Esophagus squamous epithelium (tissue), 5 donors: Measurements from ENCODE around the gene HSD17B12. TPM values are rescaled to one million over a fixed set of nuclear protein-coding genes. Genes with fewer than 3 reads are reported as not detected.

Source experiments
- DNase-seq: peaks from one replicate; lab custom pipeline; 2025; lab: John Stamatoyannopoulos, UW
- H3K27ac ChIP-seq, 4 donors: fragments of 200-600 bp; sonication (generic); one replicate each; pipeline ENCODE4 v1.5.1; 2016 to 2019; ENCODE audit warnings: mild to moderate bottlenecking in 1 of 4
- H3K27me3 ChIP-seq, 4 donors: fragments of 200-600 bp; sonication (generic); 1 replicate in 3 of 4; 2 replicates in 1 of 4; pipeline versions ENCODE4 v1.5.1 to v1.6.0; 2017 to 2021; ENCODE audit warnings: antibody characterized with exemption in 1 of 4
- H3K36me3 ChIP-seq, 3 donors: fragments of 200-600 bp; sonication (generic); one replicate each; pipeline ENCODE4 v1.5.1; 2016 to 2019
- H3K4me1 ChIP-seq, 3 donors: fragments of 200-600 bp; sonication (generic); one replicate each; pipeline ENCODE4 v1.5.1; 2017 to 2019
- H3K4me3 ChIP-seq, 4 donors: fragments of 200-600 bp; sonication (generic); 1 replicate in 3 of 4; 2 replicates in 1 of 4; pipeline ENCODE4 v1.5.1; 2016 to 2019; ENCODE audit warnings: mild to moderate bottlenecking in 2 of 4, moderate library complexity in 1 of 4
- H3K9me3 ChIP-seq, 3 donors: fragments of 200-600 bp; sonication (generic); one replicate each; pipeline ENCODE4 v1.5.1; 2016 to 2019
- POLR2A ChIP-seq, 4 donors: fragments of 450-650 bp; IDR thresholded peaks; one replicate each; pipeline ENCODE4 v1.6.1; 2017; ENCODE audit warnings: antibody characterized with exemption in 4 of 4, mild to moderate bottlenecking in 4 of 4, moderate library complexity in 3 of 4
- WGBS, 2 donors: methylation state at CpG; one replicate each; pipeline ENCODE4 v1.1.5; 2018; 5-methylcytosine and 5-hydroxymethylcytosine counted together
- intact Hi-C: fragments of 100-400 bp; cut with DNase I; formaldehyde crosslinking; loops from one replicate; pipeline ENCODE4 v1.15.0; 2022
- total RNA-seq, 4 donors: library from RNA; depleted of rRNA; stranded (reverse); fragments of >200 nt; gene quantifications; one replicate each; pipeline ENCODE4 v1.1.0, GENCODE V29; 2016
- TF ChIP-seq, protein P1 (sequence below), 6 experiments: fragments of 450-650 bp in 4 of 6; fragments of 200-600 bp in 2 of 6; sonication (generic) in 2 of 6; IDR thresholded peaks; one replicate each; pipeline ENCODE4 v1.5.1; 2016 to 2019; ENCODE audit warnings: antibody characterized with exemption in 6 of 6, mild to moderate bottlenecking in 4 of 6, moderate library complexity in 4 of 6
- donor health status: DM: yes; HTN: yes; CAD: no.

The HSD17B12 gene
- total RNA-seq, 4 donors from 2014 or later, result 26.1 to 83.6 (median 59.1) TPM

DNA sequence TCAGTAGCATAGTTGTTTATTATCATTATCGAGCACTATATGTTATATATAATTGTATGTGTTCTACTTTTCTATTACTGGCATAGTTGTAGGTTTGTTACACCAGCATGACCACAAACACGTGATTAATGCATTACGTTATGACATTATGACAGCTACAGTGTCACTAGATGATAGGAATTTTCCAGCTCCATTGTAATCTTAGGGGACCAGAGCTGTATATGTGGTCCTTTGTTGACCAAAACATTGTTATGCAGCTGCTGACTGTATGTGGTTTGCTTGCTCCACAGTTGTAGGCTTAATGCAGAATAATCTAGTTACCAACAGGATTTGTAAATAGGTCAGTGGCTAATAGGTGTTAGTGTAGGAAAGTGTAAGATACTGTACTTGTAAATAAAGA lies 66.1 kb downstream of the HSD17B12 start:
- TF ChIP-seq POLR2A (IDR thresholded peaks at IDR 0.05), result no peak
- TF ChIP-seq, protein P1, sequence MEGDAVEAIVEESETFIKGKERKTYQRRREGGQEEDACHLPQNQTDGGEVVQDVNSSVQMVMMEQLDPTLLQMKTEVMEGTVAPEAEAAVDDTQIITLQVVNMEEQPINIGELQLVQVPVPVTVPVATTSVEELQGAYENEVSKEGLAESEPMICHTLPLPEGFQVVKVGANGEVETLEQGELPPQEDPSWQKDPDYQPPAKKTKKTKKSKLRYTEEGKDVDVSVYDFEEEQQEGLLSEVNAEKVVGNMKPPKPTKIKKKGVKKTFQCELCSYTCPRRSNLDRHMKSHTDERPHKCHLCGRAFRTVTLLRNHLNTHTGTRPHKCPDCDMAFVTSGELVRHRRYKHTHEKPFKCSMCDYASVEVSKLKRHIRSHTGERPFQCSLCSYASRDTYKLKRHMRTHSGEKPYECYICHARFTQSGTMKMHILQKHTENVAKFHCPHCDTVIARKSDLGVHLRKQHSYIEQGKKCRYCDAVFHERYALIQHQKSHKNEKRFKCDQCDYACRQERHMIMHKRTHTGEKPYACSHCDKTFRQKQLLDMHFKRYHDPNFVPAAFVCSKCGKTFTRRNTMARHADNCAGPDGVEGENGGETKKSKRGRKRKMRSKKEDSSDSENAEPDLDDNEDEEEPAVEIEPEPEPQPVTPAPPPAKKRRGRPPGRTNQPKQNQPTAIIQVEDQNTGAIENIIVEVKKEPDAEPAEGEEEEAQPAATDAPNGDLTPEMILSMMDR (IDR thresholded peaks at IDR 0.05), result no peak
- no peak for DNase-seq
- Histone ChIP-seq H3K27ac (no peak overlapping the region), H3K27me3 (no peaks in the 10 kb centered on the region), H3K4me3 (no peak overlapping the region), H3K36me3 (peaks cover 0 to 5% (median 0%) of the 10 kb centered on the region in 3 donors), H3K4me1 (no peaks in the 10 kb centered on the region), H3K9me3 (no peaks in the 10 kb centered on the region)
- intact Hi-C loops, result no loop called here
- WGBS, 2 donors, result 90 to 93% methylated on average over 3 of the region's 3 CpGs

- no peaks in the 10 kb centered on the region for H3K27me3 ChIP-seq
- H3K4me3 ChIP-seq, result no peak overlapping the region
- H3K27ac ChIP-seq, result no peak overlapping the region
- TF ChIP-seq, protein P1 (IDR thresholded peaks at IDR 0.05), result no peak
- no peak for TF ChIP-seq POLR2A (IDR thresholded peaks at IDR 0.05)
- 84 to 88% methylated on average over 7 of the region's 7 CpGs for WGBS, 2 donors
- DNase-seq, result no peak
- H3K36me3 ChIP-seq, result peaks cover 0 to 5% (median 0%) of the 10 kb centered on the region in 3 donors
- no peaks in the 10 kb centered on the region for H3K4me1 ChIP-seq
- no peaks in the 10 kb centered on the region for H3K9me3 ChIP-seq
- intact Hi-C loops, result no loop called here
Measured at GRCh38 chr11:43747130-43747802, 66.7 kb downstream of the HSD17B12 start.

DNA sequence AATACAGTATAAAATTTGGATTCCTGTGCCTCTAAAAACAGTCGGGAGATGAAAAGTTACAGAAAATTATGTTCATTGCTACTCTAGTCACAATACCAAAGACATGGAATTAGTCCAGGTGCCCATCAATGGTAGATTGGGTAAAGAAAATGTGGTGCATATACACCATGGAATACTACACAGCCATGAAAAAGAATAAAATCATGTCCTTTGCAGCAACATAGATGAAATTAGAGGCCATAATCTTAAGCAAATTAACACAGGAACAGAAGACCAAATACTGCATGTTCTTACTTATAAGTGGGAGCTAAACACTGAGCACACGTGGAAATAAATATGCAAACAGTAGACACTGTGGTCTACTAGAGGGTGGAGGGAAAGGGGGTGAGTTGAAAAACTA lies 67.6 kb downstream of the HSD17B12 start:
- intact Hi-C loops, result no loop called here
- DNase-seq, result no peak
- Histone ChIP-seq H3K9me3 (no peaks in the 10 kb centered on the region), H3K27me3 (no peaks in the 10 kb centered on the region), H3K36me3 (peaks cover 0 to 4% (median 0%) of the 10 kb centered on the region in 3 donors), H3K4me1 (no peaks in the 10 kb centered on the region), H3K4me3 (no peak overlapping the region), H3K27ac (no peak overlapping the region)
- 96 to 98% methylated on average over 2 of the region's 2 CpGs for WGBS, 2 donors
- TF ChIP-seq POLR2A (IDR thresholded peaks at IDR 0.05), result no peak
- TF ChIP-seq, protein P1 (IDR thresholded peaks at IDR 0.05), result no peak

DNA sequence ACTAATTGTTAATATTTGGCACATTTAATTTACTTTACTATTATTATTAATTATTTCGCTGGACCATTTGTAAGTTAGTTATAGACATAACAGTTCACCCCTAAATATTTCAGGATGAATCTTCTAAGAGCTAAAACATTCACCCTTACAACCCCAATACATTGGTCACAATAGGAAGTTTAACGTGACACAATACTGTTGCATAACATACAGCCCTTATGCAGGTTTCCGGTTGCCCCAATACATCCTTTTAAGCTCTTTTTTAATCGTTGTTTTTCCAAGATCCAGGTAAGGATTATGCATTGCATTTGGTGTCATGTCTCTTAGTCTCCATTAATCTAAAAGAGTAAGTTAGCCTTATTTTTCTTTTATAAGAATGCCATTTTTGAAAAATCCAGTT lies 71.2 kb downstream of the HSD17B12 start:
- 81 to 83% methylated on average over 4 of the region's 4 CpGs for WGBS, 2 donors
- H3K4me1 ChIP-seq, result no peaks in the 10 kb centered on the region
- no peak for TF ChIP-seq POLR2A (IDR thresholded peaks at IDR 0.05)
- TF ChIP-seq, protein P1 (IDR thresholded peaks at IDR 0.05), result no peak
- DNase-seq, result no peak
- H3K27ac ChIP-seq, result no peak overlapping the region
- H3K4me3 ChIP-seq, result no peak overlapping the region
- no peaks in the 10 kb centered on the region for H3K9me3 ChIP-seq
- H3K36me3 ChIP-seq, result peaks cover 0 to 29% (median 0%) of the 10 kb centered on the region in 3 donors
- intact Hi-C loops, result no loop called here
- no peaks in the 10 kb centered on the region for H3K27me3 ChIP-seq

GRCh38 chr11:43756575-43756974 lies 76.0 kb downstream of the HSD17B12 start:
- peaks cover 0 to 52% (median 0%) of the 10 kb centered on the region in 3 donors for H3K36me3 ChIP-seq
- no peak for TF ChIP-seq POLR2A (IDR thresholded peaks at IDR 0.05)
- TF ChIP-seq, protein P1 (IDR thresholded peaks at IDR 0.05), result no peak
- no peaks in the 10 kb centered on the region for H3K4me1 ChIP-seq
- no peak for DNase-seq
- H3K4me3 ChIP-seq, result no peak overlapping the region
- no peak overlapping the region for H3K27ac ChIP-seq
- intact Hi-C loops, result no loop called here
- H3K27me3 ChIP-seq, result no peaks in the 10 kb centered on the region
- no peaks in the 10 kb centered on the region for H3K9me3 ChIP-seq
- WGBS, 2 donors, result 75 to 91% methylated on average over 3 of the region's 3 CpGs
